IMR-90 (cell line): ENCODE results near the gene VRK2. TPM values are rescaled to one million over a fixed set of nuclear protein-coding genes. Genes with fewer than 3 reads are reported as not detected.

Source experiments
- ATAC-seq: fragments of 200-7000 bp; cut with Tn5 transposase; 2 replicates; pipeline ENCODE4 v1.9.1; 2020; ENCODE audit warnings: low read depth, mild to moderate bottlenecking, moderate library complexity
- BruUV-seq: library from RNA; stranded (reverse); fragments of 400-500 nt; replicated peaks from 2 replicates; lab custom pipeline; 2021; lab: Mats Ljungman, UMichigan
- CTCF ChIA-PET: fragments of 300-600 bp; formaldehyde crosslinking; extraction: SDS; loops from one replicate; lab custom pipeline; 2021; ENCODE audit warnings: antibody characterized with exemption; lab: Yijun Ruan, JAX
- POLR2A ChIA-PET: fragments of 300-600 bp; sonication (Branson Sonifier 250); formaldehyde crosslinking; loops from one replicate; lab custom pipeline; 2022; ENCODE audit warnings: antibody characterized with exemption; ENCODE audit not compliant: unreplicated experiment; lab: Charles Lee
- DNase-seq: peaks from one replicate; pipeline ENCODE4 v3.0.0; 2013
- H2AFZ ChIP-seq: replicated peaks from 2 replicates; pipeline ENCODE3; 2013; ENCODE audit warnings: low read length, mild to moderate bottlenecking; ENCODE audit not compliant: poor library complexity
- H2AK5ac ChIP-seq: 2 replicates; pipeline ENCODE4 v1.6.1; 2013; ENCODE audit warnings: low read depth, low read length, inconsistent platforms
- H2AK9ac ChIP-seq: replicated peaks from 2 replicates; pipeline ENCODE3; 2013; ENCODE audit warnings: mild to moderate bottlenecking, low read depth, low read length, moderate library complexity; ENCODE audit not compliant: poor library complexity
- H2BK120ac ChIP-seq: 2 replicates; pipeline ENCODE4 v1.6.1; 2013; ENCODE audit warnings: low read depth, low read length, inconsistent platforms
- H2BK15ac ChIP-seq: 3 replicates; pipeline ENCODE4 v1.6.1; 2013; ENCODE audit warnings: low read depth, low read length, inconsistent platforms
- H2BK20ac ChIP-seq: 2 replicates; pipeline ENCODE4 v1.6.1; 2013; ENCODE audit warnings: low read depth, mild to moderate bottlenecking, inconsistent platforms, low read length, moderate library complexity
- H2BK5ac ChIP-seq: 2 replicates; pipeline ENCODE4 v1.6.1; 2013; ENCODE audit warnings: mild to moderate bottlenecking, low read depth, low read length, inconsistent platforms; ENCODE audit not compliant: poor library complexity, severe bottlenecking
- H3K14ac ChIP-seq: replicated peaks from 2 replicates; pipeline ENCODE4 v1.6.1; 2013; ENCODE audit warnings: low read depth, low read length, inconsistent platforms
- H3K18ac ChIP-seq: 2 replicates; pipeline ENCODE4 v1.6.1; 2013; ENCODE audit warnings: low read depth, low read length, control low read depth
- H3K23ac ChIP-seq: 2 replicates; pipeline ENCODE4 v1.6.1; 2013; ENCODE audit warnings: low read depth, low read length, inconsistent platforms
- H3K27ac ChIP-seq: 2 replicates; pipeline ENCODE4 v1.5.1; 2013; ENCODE audit warnings: mild to moderate bottlenecking, control low read depth, low read length; ENCODE audit not compliant: insufficient read depth
- H3K27me3 ChIP-seq: 2 replicates; pipeline ENCODE4 v1.6.1; 2013; ENCODE audit warnings: low read length; ENCODE audit not compliant: control insufficient read depth, insufficient read depth
- H3K36me3 ChIP-seq: 2 replicates; pipeline ENCODE4 v1.6.1; 2013; ENCODE audit warnings: low read length, mixed read lengths; ENCODE audit not compliant: control insufficient read depth, insufficient read depth
- H3K4ac ChIP-seq: 2 replicates; pipeline ENCODE4 v1.6.1; 2013; ENCODE audit warnings: low read depth, low read length, inconsistent platforms
- H3K4me1 ChIP-seq: 2 replicates; pipeline ENCODE4 v1.6.1; 2013; ENCODE audit warnings: low read length, mixed read lengths; ENCODE audit not compliant: control insufficient read depth, insufficient read depth
- H3K4me2 ChIP-seq: 2 replicates; pipeline ENCODE4 v1.6.1; 2013; ENCODE audit warnings: low read depth, mild to moderate bottlenecking, control low read depth, low read length, moderate library complexity
- H3K4me3 ChIP-seq: 2 replicates; pipeline ENCODE4 v1.5.1; 2013; ENCODE audit warnings: low read depth, mild to moderate bottlenecking, control low read depth, low read length, moderate library complexity; ENCODE audit not compliant: insufficient read depth
- H3K56ac ChIP-seq: 2 replicates; pipeline ENCODE4 v1.6.1; 2013; ENCODE audit warnings: low read length, inconsistent platforms; ENCODE audit not compliant: insufficient read depth; ENCODE audit errors: extremely low read depth
- H3K79me1 ChIP-seq, 2 experiments: 2 replicates each; pipeline ENCODE4 v1.6.1; 2013; ENCODE audit warnings: low read length in 2 of 2, inconsistent platforms in 1 of 2, low read depth in 1 of 2
- H3K9ac ChIP-seq: 2 replicates; pipeline ENCODE4 v1.6.1; 2013; ENCODE audit warnings: low read depth, low read length, control low read depth
- H3K9me1 ChIP-seq: 2 replicates; pipeline ENCODE4 v1.6.1; 2013; ENCODE audit warnings: low read length, inconsistent platforms; ENCODE audit not compliant: insufficient read depth
- H3K9me3 ChIP-seq: 2 replicates; pipeline ENCODE4 v1.6.1; 2013; ENCODE audit warnings: low read length; ENCODE audit not compliant: control insufficient read depth, insufficient read depth
- H4K20me1 ChIP-seq: 2 replicates; pipeline ENCODE4 v1.6.1; 2013; ENCODE audit warnings: low read length, inconsistent platforms; ENCODE audit not compliant: insufficient read depth
- H4K5ac ChIP-seq: 2 replicates; pipeline ENCODE4 v1.6.1; 2013; ENCODE audit warnings: mild to moderate bottlenecking, low read depth, low read length, control low read depth
- H4K8ac ChIP-seq, 2 experiments: 2 replicates each; pipeline ENCODE4 v1.6.1; 2013; ENCODE audit warnings: low read depth in 2 of 2, low read length in 2 of 2, control low read depth in 1 of 2, inconsistent platforms in 1 of 2
- H4K91ac ChIP-seq: 2 replicates; pipeline ENCODE4 v1.6.1; 2013; ENCODE audit warnings: low read depth, low read length, inconsistent platforms; ENCODE audit not compliant: insufficient read depth
- BHLHE40 ChIP-seq: fragments of 150-350 bp; IDR thresholded peaks from 2 replicates; pipeline ENCODE4 v1.6.1; 2016; ENCODE audit warnings: mild to moderate bottlenecking, low read depth, low read length
- CEBPB ChIP-seq: IDR thresholded peaks from 2 replicates; pipeline ENCODE4 v1.6.1; 2012; ENCODE audit warnings: low read depth, low read length, improper control_type of control experiment
- CHD1 ChIP-seq: IDR thresholded peaks from 2 replicates; pipeline ENCODE4 v1.6.1; 2012; ENCODE audit warnings: low read depth, low read length, improper control_type of control experiment
- MAZ ChIP-seq: IDR thresholded peaks from 2 replicates; pipeline ENCODE4 v1.6.1; 2012; ENCODE audit warnings: low read depth, mild to moderate bottlenecking, low read length, improper control_type of control experiment, moderate library complexity, borderline replicate concordance
- NFE2L2 ChIP-seq: fragments of 150-350 bp; IDR thresholded peaks from 2 replicates; pipeline ENCODE4 v1.6.1; 2016; ENCODE audit warnings: low read depth, mild to moderate bottlenecking, low read length
- RCOR1 ChIP-seq: IDR thresholded peaks from 2 replicates; pipeline ENCODE4 v1.6.1; 2012; ENCODE audit warnings: mild to moderate bottlenecking, low read length, improper control_type of control experiment; ENCODE audit not compliant: insufficient replicate concordance
- RFX5 ChIP-seq: IDR thresholded peaks from 2 replicates; pipeline ENCODE4 v1.8.0; 2012; ENCODE audit warnings: low read depth, mild to moderate bottlenecking, low read length, moderate library complexity
- SMC3 ChIP-seq: fragments of 150-350 bp; IDR thresholded peaks from 2 replicates; pipeline ENCODE4 v1.6.1; 2016; ENCODE audit warnings: low read depth, mild to moderate bottlenecking, antibody characterized with exemption, low read length, moderate library complexity
- USF2 ChIP-seq: fragments of 150-350 bp; IDR thresholded peaks from 2 replicates; pipeline ENCODE4 v1.6.1; 2017; ENCODE audit warnings: mild to moderate bottlenecking, antibody characterized with exemption, low read length, low read depth
- WGBS, 2 experiments: methylation state at CpG; one replicate each; pipeline versions ENCODE4 v1.1.5 to v1.1.7; 2013; ENCODE audit warnings: missing lambda C conversion rate in 2 of 2; ENCODE audit not compliant: insufficient read length in 1 of 2; ENCODE audit errors: extremely low coverage in 2 of 2; 5-methylcytosine and 5-hydroxymethylcytosine counted together
- dilution Hi-C: fragments of 300-500 bp; cut with HindIII; formaldehyde crosslinking; loops from one replicate; pipeline ENCODE4 v1.14.3; 2018; ENCODE audit warnings: low sequenced_read_pairs; ENCODE audit not compliant: unreplicated experiment
- in situ Hi-C: fragments of 300-500 bp; cut with MboI; formaldehyde crosslinking; loops from 3 replicates; pipeline ENCODE4 v1.14.3; 2019; ENCODE audit warnings: low sequenced_read_pairs, inconsistent platforms, mixed read lengths
- intact Hi-C: fragments of 100-400 bp; cut with micrococcal nuclease; formaldehyde crosslinking; loops from 2 replicates; pipeline ENCODE4 v1.10.0; 2022
- polyA plus RNA-seq, 3 experiments: library from polyadenylated mRNA; depleted of rRNA; stranded (reverse); fragments of >200 nt; gene quantifications; 2 replicates each; pipeline ENCODE4 v1.2.3, GENCODE V29; 2012; ENCODE audit warnings: low replicate concordance in 1 of 3
- total RNA-seq: library from RNA; depleted of rRNA; stranded (reverse); fragments of >200 nt; gene quantifications from 2 replicates; pipeline ENCODE4 v1.2.3, GENCODE V29; 2012
- TF ChIP-seq, protein P1 (sequence below): conservative IDR thresholded peaks from 2 replicates; pipeline ENCODE4 v1.5.1; 2012; ENCODE audit warnings: mild to moderate bottlenecking, low read depth, low read length, improper control_type of control experiment

Gene VRK2
- total and polyA plus RNA-seq, 2 of the 4 experiments (the other 2 are of a cell fraction), result 12.2 to 22.8 TPM

DNA sequence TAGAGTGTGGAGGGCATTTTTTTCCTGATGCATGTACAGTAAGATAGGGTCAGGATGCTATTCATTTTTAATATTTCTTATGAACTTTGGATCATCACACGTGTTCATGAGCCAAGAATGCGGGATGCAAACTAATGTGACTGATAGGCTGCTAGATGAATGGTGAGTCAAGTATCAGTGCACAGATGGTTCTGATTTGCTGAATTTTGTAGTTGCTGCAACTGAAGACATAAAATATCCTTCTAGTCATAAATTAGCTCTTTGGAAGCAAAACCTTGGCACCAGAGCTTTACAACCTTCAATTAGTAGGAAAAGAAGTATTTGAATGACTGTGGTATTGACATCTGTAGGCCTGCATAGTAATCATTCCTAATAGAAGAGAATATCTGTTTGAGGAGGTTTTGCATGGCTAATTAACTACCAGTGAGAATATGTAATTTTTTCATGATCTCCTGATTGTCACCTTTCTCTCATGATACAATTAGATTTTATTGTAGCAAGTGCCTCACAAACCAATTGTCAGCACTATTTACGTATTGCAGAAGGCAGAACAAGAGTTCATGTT lies 94.0 kb downstream of the VRK2 start:
- POLR2A ChIA-PET, result no interaction called here
- Histone ChIP-seq H3K23ac (no peak overlapping the region), H2BK15ac (no peak overlapping the region), H3K18ac (no peak overlapping the region), H4K91ac (no peak overlapping the region), H3K4me2 (no peak overlapping the region), H2AFZ (no peak overlapping the region), H3K9me3 (no peaks in the 10 kb centered on the region), H3K56ac (no peak overlapping the region), H3K4me1 (no peaks in the 10 kb centered on the region), H4K8ac (no peak overlapping the region), H3K27ac (no peak overlapping the region), H2AK5ac (no peak overlapping the region), H2BK20ac (no peak overlapping the region), H3K36me3 (no peaks in the 10 kb centered on the region), H4K5ac (no peak overlapping the region), H4K20me1 (no peaks in the 10 kb centered on the region), H2BK120ac (no peak overlapping the region), H3K79me1 (no peaks in the 10 kb centered on the region; a peak in 1 of 4 replicates), H3K14ac (no peak overlapping the region), H3K9me1 (no peaks in the 10 kb centered on the region), H2BK5ac (no peak overlapping the region), H3K4me3 (no peak overlapping the region), H3K27me3 (no peaks in the 10 kb centered on the region), H3K9ac (no peak overlapping the region), H3K4ac (no peak overlapping the region), H2AK9ac (no peak overlapping the region)
- dilution Hi-C loops, result no loop called here
- peak; percentile 81 for DNase-seq
- no peak for TF ChIP-seq USF2
- TF ChIP-seq BHLHE40, result no peak
- TF ChIP-seq, protein P1, sequence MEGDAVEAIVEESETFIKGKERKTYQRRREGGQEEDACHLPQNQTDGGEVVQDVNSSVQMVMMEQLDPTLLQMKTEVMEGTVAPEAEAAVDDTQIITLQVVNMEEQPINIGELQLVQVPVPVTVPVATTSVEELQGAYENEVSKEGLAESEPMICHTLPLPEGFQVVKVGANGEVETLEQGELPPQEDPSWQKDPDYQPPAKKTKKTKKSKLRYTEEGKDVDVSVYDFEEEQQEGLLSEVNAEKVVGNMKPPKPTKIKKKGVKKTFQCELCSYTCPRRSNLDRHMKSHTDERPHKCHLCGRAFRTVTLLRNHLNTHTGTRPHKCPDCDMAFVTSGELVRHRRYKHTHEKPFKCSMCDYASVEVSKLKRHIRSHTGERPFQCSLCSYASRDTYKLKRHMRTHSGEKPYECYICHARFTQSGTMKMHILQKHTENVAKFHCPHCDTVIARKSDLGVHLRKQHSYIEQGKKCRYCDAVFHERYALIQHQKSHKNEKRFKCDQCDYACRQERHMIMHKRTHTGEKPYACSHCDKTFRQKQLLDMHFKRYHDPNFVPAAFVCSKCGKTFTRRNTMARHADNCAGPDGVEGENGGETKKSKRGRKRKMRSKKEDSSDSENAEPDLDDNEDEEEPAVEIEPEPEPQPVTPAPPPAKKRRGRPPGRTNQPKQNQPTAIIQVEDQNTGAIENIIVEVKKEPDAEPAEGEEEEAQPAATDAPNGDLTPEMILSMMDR, result no peak
- TF ChIP-seq RFX5, result no peak
- no peak for TF ChIP-seq CEBPB
- TF ChIP-seq SMC3, result no peak
- no peak for TF ChIP-seq MAZ
- TF ChIP-seq RCOR1, result no peak
- TF ChIP-seq CHD1, result no peak
- no peak for TF ChIP-seq NFE2L2
- in situ Hi-C loops, result loop anchor here (25.0 kb wide), 1 partner anchor 297 kb away; no protein-coding TSS in a partner anchor
- CTCF ChIA-PET, result no interaction called here
- ATAC-seq, result no peak; the same call in 1 of the 2 replicates
- no CpG with 5 or more reads among the region's 3 CpGs for WGBS, 2 experiments
- BruUV-seq, result no TSS peak
- intact Hi-C loops, result no loop called here
